GM13976 (cell line): ENCODE data around the gene SMCO4.
"Not testable (repeated sequence)": the region's sequence is repeated elsewhere in the genome, so short reads cannot be mapped to it uniquely, and the experiment has no call there.

Experiments
- DNase-seq: peaks from one replicate; pipeline ENCODE4 v3.0.0; 2012; ENCODE audit warnings: low spot score
- in situ Hi-C: fragments of 300-500 bp; cut with MboI; formaldehyde crosslinking; loops from one replicate; pipeline ENCODE4 v1.12.0; 2022; ENCODE audit warnings: low sequenced_read_pairs, mixed read lengths, inconsistent platforms; ENCODE audit not compliant: unreplicated experiment
- TF ChIP-seq, protein P1 (sequence below): IDR thresholded peaks from 2 replicates; pipeline ENCODE4 v1.5.1; 2012; ENCODE audit warnings: borderline replicate concordance, mild to moderate bottlenecking; ENCODE audit not compliant: insufficient read depth; ENCODE audit errors: extremely low read depth, missing control alignments, control extremely low read depth

The SMCO4 gene

DNA sequence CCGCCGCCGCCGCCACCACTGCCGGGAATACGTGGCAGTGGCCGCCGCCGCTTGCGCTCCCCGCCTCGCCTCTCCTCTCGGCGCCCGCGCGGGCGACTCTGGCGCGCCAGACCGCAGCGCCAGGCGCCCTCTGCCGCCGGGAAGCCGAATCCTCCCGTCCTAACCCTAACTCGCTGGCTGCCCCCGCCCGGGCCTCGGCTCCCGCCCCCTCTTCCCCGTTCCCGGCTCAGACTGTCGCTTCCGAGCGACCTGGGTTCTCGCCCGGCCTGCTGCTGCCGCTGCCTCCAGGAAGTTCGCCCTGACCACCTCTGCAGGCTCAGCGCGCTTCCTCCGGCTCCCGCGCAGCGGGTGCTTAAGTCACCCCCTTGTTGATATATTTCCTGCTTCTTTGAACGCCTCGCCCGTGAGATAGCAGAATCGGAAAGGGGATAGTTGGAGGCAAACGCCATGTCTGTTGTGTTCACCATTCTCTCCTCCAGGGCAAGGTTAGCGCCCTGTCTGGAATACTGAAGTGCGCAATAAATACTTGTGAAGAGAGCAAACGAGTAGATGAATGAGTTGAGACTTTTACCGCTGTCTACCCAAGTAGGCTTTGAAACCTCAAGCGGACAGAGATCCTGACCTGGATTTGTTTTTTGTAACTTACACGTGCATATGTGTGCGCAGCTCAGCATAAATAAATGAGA, at the start of gene SMCO4:
TSS of gene SMCO4 (minus strand) at position 100 of the 686 bp plus-strand sequence. CDS start 64,202 bp downstream, outside the sequence.
- DNase-seq: peak; percentile 90
- in situ Hi-C loops: loop anchor here (10.0 kb wide), 1 partner anchor 309 kb away; no protein-coding TSS in a partner anchor
- TF ChIP-seq, protein P1, sequence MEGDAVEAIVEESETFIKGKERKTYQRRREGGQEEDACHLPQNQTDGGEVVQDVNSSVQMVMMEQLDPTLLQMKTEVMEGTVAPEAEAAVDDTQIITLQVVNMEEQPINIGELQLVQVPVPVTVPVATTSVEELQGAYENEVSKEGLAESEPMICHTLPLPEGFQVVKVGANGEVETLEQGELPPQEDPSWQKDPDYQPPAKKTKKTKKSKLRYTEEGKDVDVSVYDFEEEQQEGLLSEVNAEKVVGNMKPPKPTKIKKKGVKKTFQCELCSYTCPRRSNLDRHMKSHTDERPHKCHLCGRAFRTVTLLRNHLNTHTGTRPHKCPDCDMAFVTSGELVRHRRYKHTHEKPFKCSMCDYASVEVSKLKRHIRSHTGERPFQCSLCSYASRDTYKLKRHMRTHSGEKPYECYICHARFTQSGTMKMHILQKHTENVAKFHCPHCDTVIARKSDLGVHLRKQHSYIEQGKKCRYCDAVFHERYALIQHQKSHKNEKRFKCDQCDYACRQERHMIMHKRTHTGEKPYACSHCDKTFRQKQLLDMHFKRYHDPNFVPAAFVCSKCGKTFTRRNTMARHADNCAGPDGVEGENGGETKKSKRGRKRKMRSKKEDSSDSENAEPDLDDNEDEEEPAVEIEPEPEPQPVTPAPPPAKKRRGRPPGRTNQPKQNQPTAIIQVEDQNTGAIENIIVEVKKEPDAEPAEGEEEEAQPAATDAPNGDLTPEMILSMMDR: peak; percentile 88

GRCh38 chr11:93591247-93591898, 48.2 kb upstream of the SMCO4 start:
- no peak for DNase-seq
- TF ChIP-seq, protein P1: no peak
- in situ Hi-C loops: no loop called here

DNA sequence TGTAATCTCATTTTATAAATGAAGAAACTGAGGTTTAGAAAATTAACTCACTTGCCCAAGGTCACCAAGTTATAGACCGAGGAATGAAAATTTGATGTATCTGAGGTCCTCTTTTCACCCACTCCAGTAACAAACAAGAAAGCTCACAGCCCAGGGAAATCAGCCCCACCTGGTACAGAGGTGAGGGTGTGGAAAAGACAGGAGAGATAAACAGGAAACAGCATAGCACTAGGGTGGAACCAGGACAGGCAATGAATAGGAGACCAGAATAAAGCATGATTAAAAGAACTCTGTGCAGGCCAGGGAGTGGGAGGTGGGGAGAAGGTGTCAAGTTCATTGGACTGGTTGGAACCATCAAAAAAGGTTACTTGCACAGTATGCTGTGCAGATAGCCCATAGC, 46.2 kb upstream of the SMCO4 start:
- TF ChIP-seq, protein P1: no peak
- in situ Hi-C loops: no loop called here
- no peak for DNase-seq

DNA sequence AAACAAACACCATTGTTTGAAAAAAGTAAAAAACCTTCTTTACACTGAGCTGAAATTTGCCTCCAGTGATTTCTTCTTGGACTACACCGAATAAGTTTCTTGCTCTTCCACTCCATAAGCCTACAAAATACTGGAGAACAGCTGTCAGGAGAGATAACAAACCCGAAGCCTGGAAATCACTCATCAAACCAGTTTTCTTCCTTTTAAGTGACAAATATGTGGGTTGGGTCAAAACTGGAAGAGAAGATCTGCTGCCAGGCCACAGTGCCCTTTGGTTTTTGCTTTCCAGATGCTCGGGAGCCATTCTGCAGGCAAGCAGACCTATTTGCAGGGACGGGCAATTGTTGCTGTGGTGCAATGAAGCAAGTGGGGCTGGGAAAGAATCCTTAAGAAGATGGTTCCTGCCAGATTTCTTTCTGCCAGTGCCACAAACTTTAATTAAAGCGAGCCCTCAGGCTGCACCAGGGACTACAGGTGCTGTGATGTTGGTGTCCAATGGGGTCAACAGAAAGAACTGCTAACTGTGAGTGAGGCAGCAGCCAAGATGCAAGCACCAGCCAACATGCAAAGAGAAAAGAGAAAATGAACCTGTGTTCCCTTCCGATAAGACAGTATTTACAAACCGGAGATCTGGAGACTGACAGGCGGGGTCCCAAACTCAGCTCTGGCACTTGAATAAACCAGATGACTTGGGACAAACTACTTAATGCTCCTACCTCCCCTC, 44.8 kb upstream of the SMCO4 start:
- DNase-seq: no peak
- TF ChIP-seq, protein P1: no peak
- in situ Hi-C loops: no loop called here

GRCh38 chr11:93587425-93587824, 44.2 kb upstream of the SMCO4 start:
- DNase-seq, in situ Hi-C loops: not testable (repeated sequence)

GRCh38 chr11:93585758-93586157, 42.6 kb upstream of the SMCO4 start:
- TF ChIP-seq, protein P1: no peak
- in situ Hi-C loops: no loop called here
- DNase-seq: no peak
